ENCODE results near the gene PHKA2.

GRCh38 chrX:18872621-18873020 lies 111.3 kb downstream of the PHKA2 start:
- TF ChIP-seq CTCF (conservative IDR thresholded peaks at IDR 0.05) (no peak), EZH2 (IDR thresholded peaks at IDR 0.05; ENCODE audit: low read depth) (no peak)

Data from PC-9 (cell line).